ENCODE data around the gene CCDC192.
"Not testable (repeated sequence)": the region's sequence is repeated elsewhere in the genome, so short reads cannot be mapped to it uniquely, and the experiment has no call there.

Gene CCDC192

DNA sequence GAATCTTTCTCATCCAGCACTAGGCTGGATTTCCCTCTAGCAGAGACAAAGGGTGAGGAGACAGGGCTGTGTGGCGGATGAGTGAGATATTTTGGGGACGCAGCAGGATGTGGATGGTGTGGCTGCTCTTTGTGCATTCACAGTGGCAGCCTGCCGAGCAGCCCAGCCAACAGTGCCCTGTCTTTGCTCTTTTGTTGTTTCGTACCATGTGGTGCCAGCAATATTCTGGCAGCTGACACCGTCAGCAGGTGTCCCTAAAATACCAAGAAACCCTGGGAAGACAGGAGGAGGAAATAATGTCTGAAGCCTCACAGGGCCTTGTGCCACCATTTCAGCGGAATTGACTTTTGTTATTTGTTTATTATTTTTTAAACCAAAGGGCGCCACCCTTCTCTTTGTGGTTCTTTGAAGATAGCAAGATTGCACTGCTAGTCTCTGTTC lies 141.4 kb downstream of the CCDC192 start:
- TF ChIP-seq CTCF (conservative IDR thresholded peaks at IDR 0.05; ENCODE audit: control insufficient read depth, insufficient read depth, low read depth, low read length), result no peak
- DNase-seq (ENCODE audit: low read depth), result no peak
- no peak overlapping the region for H3K4me3 ChIP-seq (ENCODE audit: control insufficient read depth, low read depth, low read length)

GRCh38 chr5:127846884-127847283 lies 143.7 kb downstream of the CCDC192 start:
- TF ChIP-seq CTCF (conservative IDR thresholded peaks at IDR 0.05; ENCODE audit: control insufficient read depth, insufficient read depth, low read depth, low read length), result no peak
- no peak for DNase-seq (ENCODE audit: low read depth)
- H3K4me3 ChIP-seq (ENCODE audit: control insufficient read depth, low read depth, low read length), result no peak overlapping the region

DNA sequence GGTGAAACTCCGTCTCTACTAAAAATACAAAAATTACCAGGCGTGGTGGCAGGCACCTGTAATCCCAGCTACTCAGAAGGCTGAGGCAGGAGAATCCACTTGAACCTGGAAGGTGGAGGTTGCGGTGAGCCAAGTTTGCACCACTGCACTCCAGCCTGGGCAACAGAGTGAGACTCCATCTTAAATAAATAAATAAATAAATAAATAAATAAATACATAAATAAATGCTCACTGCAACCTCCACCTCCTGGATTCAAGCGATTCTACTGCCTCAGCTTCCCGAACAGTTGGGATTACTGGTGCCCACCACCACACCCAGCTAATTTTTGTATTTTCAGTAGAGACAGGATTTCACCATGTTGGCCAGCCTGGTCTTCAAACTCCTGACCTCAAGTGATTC lies 144.4 kb downstream of the CCDC192 start:
- not testable (repeated sequence) for H3K4me3 ChIP-seq (ENCODE audit: control insufficient read depth, low read depth, low read length); DNase-seq (ENCODE audit: low read depth)

DNA sequence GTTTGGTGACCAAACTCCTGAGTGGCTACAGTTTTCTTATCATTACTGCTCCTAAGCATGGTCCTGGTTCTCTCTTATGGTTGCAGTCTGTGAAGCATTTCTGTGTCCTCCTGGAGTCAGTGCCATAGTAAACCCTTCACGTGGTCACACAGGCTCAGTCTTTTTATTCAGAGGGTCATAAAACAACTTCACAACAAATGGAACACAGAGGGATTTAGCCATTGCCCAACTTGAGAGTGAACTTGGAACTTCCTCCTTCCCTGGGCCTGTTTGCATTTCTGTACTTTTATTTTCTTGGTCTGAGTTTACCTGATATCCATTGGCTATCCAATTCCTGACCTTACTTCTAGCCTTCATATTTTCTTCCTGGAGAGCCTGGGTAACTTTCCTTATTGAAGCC lies 144.9 kb downstream of the CCDC192 start:
- no peak overlapping the region for H3K4me3 ChIP-seq (ENCODE audit: control insufficient read depth, low read depth, low read length)
- no peak for DNase-seq (ENCODE audit: low read depth)
- no peak for TF ChIP-seq CTCF (conservative IDR thresholded peaks at IDR 0.05; ENCODE audit: control insufficient read depth, insufficient read depth, low read depth, low read length)

GRCh38 chr5:127849408-127849807 lies 146.2 kb downstream of the CCDC192 start:
- no peak overlapping the region for H3K4me3 ChIP-seq (ENCODE audit: control insufficient read depth, low read depth, low read length)
- no peak for DNase-seq (ENCODE audit: low read depth)
- TF ChIP-seq CTCF (conservative IDR thresholded peaks at IDR 0.05; ENCODE audit: control insufficient read depth, insufficient read depth, low read depth, low read length), result no peak

DNA sequence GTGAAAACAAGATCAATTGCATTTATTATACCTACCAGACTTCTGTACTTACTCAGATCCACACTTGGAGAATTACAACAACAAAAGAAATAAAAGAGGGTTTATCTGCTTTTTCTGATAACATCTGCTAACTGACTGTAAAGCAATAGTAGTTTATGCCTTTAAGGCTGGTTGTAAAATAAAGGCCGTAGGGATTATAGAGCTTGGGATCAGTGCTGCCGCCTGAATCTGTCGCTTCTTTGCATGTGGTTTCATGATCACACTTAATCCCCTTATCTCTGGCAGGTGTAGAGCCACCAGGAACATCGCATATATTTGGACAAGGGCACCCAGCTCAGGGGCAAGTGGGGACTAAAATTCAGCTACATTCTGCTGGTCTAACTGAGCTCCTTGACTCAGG lies 146.7 kb downstream of the CCDC192 start:
- no peak overlapping the region for H3K4me3 ChIP-seq (ENCODE audit: control insufficient read depth, low read depth, low read length)
- no peak for TF ChIP-seq CTCF (conservative IDR thresholded peaks at IDR 0.05; ENCODE audit: control insufficient read depth, insufficient read depth, low read depth, low read length)
- no peak for DNase-seq (ENCODE audit: low read depth)

DNA sequence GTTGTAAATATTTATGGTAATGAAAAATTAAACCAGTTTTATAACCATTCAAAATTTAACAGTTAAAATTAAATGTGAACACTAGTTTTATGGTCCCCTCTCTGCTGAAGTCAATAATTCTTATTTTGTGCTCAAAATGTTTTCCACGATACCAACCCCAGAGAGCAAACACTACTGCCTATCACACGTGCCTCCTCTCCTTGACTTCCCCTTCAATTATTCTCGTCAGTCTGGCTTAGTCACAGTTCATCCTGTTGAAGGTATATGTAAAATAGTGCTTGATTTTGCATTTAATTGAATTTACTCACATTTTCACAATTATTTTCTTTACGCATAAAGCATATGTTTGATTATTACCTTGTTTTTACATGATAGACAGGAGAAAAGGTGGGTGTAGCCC lies 148.8 kb downstream of the CCDC192 start:
- no peak overlapping the region for H3K4me3 ChIP-seq (ENCODE audit: control insufficient read depth, low read depth, low read length)
- no peak for DNase-seq (ENCODE audit: low read depth)
- no peak for TF ChIP-seq CTCF (conservative IDR thresholded peaks at IDR 0.05; ENCODE audit: control insufficient read depth, insufficient read depth, low read depth, low read length)

All from fibroblast of mammary gland (primary cell).